ACC112 (cell line): ENCODE measurements around the gene INSYN2A.

ENCODE experiments used
- H2AFZ ChIP-seq: fragments of 200-600 bp; sonication (generic); one replicate; pipeline ENCODE4 v1.6.0; 2017; ENCODE audit warnings: antibody characterized with exemption, low read length; ENCODE audit not compliant: unreplicated experiment
- H3K27ac ChIP-seq: fragments of 200-600 bp; sonication (generic); 2 replicates; pipeline ENCODE4 v1.5.1; 2014; ENCODE audit warnings: low read depth, mild to moderate bottlenecking, antibody characterized with exemption, low read length, moderate library complexity
- H3K27me3 ChIP-seq: fragments of 200-600 bp; sonication (generic); 2 replicates; pipeline ENCODE4 v1.6.1; 2014; ENCODE audit warnings: mild to moderate bottlenecking, antibody characterized with exemption, low read length, moderate library complexity, mixed read lengths; ENCODE audit not compliant: insufficient read depth
- H3K36me3 ChIP-seq: fragments of 200-600 bp; sonication (generic); 2 replicates; pipeline ENCODE4 v1.6.1; 2016; ENCODE audit warnings: mild to moderate bottlenecking, antibody characterized with exemption, low read length, moderate library complexity, mixed read lengths; ENCODE audit not compliant: insufficient read depth
- H3K4me1 ChIP-seq: fragments of 200-600 bp; sonication (generic); one replicate; pipeline ENCODE4 v1.6.1; 2016; ENCODE audit warnings: low read length, mixed read lengths; ENCODE audit not compliant: insufficient read depth, unreplicated experiment, control insufficient read depth
- H3K4me3 ChIP-seq: fragments of 200-600 bp; sonication (generic); 2 replicates; pipeline ENCODE4 v1.5.1; 2014; ENCODE audit warnings: mild to moderate bottlenecking, low read depth, low read length
- H3K79me2 ChIP-seq: fragments of 200-600 bp; sonication (generic); one replicate; pipeline ENCODE4 v1.6.0; 2016; ENCODE audit warnings: low read length; ENCODE audit not compliant: control insufficient read depth, unreplicated experiment, insufficient read depth

INSYN2A gene

GRCh38 chr10:127195571-127196281 lies 665 bp downstream of the INSYN2A start:
- Histone ChIP-seq H3K36me3 (no peaks in the 10 kb centered on the region), H3K27ac (no peak overlapping the region), H3K4me3 (peak overlapping the region; percentile 85), H3K79me2 (no peaks in the 10 kb centered on the region), H2AFZ (peak overlapping the region; percentile 44), H3K4me1 (no peaks in the 10 kb centered on the region), H3K27me3 (peaks cover 5% of the 10 kb centered on the region; the same call in 1 of the 2 replicates)

- no peak overlapping the region for H2AFZ ChIP-seq
- H3K27ac ChIP-seq = no peak overlapping the region
- H3K79me2 ChIP-seq = no peaks in the 10 kb centered on the region
- no peaks in the 10 kb centered on the region for H3K4me1 ChIP-seq
- H3K36me3 ChIP-seq = no peaks in the 10 kb centered on the region
- peak overlapping the region; percentile 85 for H3K4me3 ChIP-seq
- peaks cover 5% of the 10 kb centered on the region; the same call in 1 of the 2 replicates for H3K27me3 ChIP-seq
Measured at GRCh38 chr10:127195041-127195506, 1.3 kb downstream of the INSYN2A start.

DNA sequence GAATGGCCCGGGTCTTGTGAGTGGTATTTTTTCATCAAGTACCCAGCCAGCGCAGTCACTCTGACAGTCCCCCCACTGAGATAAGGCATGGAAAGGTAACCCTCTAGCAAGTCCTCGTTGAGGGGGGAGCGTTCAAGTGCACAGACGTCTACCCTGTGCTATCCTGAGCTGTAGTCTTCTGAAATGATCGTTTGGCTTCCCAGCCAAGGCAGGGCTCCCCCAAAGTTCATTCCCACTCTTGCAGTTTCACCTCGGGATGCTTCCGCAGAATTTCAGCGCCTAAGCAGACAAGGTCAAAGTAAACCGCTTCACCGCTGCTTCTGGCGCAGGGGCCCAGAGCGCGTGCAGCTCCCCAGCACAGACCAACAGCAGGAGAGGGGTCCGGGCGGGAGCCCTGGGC lies 1.8 kb downstream of the INSYN2A start:
- Histone ChIP-seq H3K27ac (no peak overlapping the region), H3K4me1 (no peaks in the 10 kb centered on the region), H3K79me2 (no peaks in the 10 kb centered on the region), H3K36me3 (no peaks in the 10 kb centered on the region), H2AFZ (no peak overlapping the region), H3K27me3 (peaks cover 5% of the 10 kb centered on the region; the same call in 1 of the 2 replicates), H3K4me3 (no peak overlapping the region)

- Histone ChIP-seq H2AFZ (no peak overlapping the region), H3K27me3 (peaks cover 5% of the 10 kb centered on the region; the same call in 1 of the 2 replicates), H3K4me3 (no peak overlapping the region), H3K4me1 (no peaks in the 10 kb centered on the region), H3K79me2 (no peaks in the 10 kb centered on the region), H3K36me3 (no peaks in the 10 kb centered on the region), H3K27ac (no peak overlapping the region)
Measured at GRCh38 chr10:127194111-127194510, 2.3 kb downstream of the INSYN2A start.

DNA sequence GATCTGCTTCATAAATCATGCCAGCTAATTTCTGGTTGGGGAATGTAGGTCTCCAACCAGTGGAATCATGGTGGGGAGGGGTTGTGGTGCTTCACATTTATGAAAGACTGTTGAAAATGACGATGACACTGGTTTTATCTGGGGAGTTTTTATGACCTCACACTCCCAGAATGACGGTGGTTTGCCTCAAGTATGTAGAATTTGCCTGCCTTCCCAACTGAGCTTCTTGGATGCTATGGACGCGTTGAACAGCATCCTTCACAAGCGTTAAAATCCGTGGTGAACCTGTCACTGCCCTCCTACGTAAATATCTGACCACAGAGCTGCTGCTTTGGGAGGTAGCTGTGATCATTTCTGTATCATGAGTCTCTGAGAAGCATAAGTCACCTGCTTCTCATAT lies 3.3 kb downstream of the INSYN2A start:
- Histone ChIP-seq H3K27me3 (peaks cover 5% of the 10 kb centered on the region; the same call in 1 of the 2 replicates), H3K4me1 (no peaks in the 10 kb centered on the region), H3K4me3 (no peak overlapping the region), H3K36me3 (no peaks in the 10 kb centered on the region), H3K79me2 (no peaks in the 10 kb centered on the region), H3K27ac (no peak overlapping the region), H2AFZ (no peak overlapping the region)

DNA sequence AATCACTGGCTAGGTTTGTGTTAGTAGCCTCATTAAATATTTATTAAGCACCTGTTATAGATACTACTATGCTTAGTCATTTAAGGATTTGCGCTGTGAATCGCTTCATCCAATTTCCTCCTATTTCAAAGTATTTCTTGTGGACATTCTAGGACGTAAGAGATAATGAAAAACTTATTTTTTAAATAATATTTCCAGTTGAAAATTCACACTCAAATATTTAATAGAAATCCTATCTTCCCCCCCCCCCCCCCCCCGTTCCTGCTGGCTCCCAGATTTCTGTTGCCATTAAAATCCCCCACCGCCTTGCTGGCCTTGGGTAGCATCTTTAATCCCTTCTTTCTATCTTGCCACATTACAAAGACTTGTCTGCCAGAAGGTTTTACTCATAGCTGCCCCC lies 6.0 kb downstream of the INSYN2A start:
- no peak overlapping the region for H3K27ac ChIP-seq
- H3K4me3 ChIP-seq = no peak overlapping the region
- H3K79me2 ChIP-seq = no peaks in the 10 kb centered on the region
- no peaks in the 10 kb centered on the region for H3K4me1 ChIP-seq
- H3K27me3 ChIP-seq = peaks cover under 1% of the 10 kb centered on the region; the same call in 1 of the 2 replicates
- H3K36me3 ChIP-seq = no peaks in the 10 kb centered on the region
- H2AFZ ChIP-seq = no peak overlapping the region

DNA sequence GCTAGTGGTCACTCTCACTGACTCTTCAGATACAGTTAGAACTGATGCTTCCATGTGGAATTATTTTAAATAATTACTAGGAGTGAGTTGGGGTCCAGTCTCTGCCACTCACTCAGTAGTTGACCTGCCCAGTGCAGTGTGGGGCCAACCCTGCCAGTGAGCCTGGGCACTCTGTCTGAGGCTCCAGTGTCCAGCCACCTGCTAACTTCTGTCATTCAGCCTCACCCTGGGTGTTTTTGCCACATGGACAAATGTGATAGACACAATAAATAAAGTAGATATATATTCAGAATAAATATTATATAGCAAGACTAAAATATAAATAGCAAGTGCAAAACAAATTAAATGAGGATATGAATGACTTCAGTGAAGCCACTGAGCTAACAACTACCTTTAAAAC lies 7.2 kb downstream of the INSYN2A start:
- H3K27ac ChIP-seq = no peak overlapping the region
- no peak overlapping the region for H2AFZ ChIP-seq
- no peaks in the 10 kb centered on the region for H3K36me3 ChIP-seq
- H3K79me2 ChIP-seq = no peaks in the 10 kb centered on the region
- H3K4me1 ChIP-seq = no peaks in the 10 kb centered on the region
- H3K4me3 ChIP-seq = no peak overlapping the region
- no peaks in the 10 kb centered on the region for H3K27me3 ChIP-seq

GRCh38 chr10:127186813-127187212 lies 9.6 kb downstream of the INSYN2A start:
- no peak overlapping the region for H3K27ac ChIP-seq
- H3K27me3 ChIP-seq = no peaks in the 10 kb centered on the region
- no peak overlapping the region for H3K4me3 ChIP-seq
- no peak overlapping the region for H2AFZ ChIP-seq
- no peaks in the 10 kb centered on the region for H3K36me3 ChIP-seq
- no peaks in the 10 kb centered on the region for H3K79me2 ChIP-seq
- no peaks in the 10 kb centered on the region for H3K4me1 ChIP-seq

- Histone ChIP-seq H3K27ac (no peak overlapping the region), H3K27me3 (no peaks in the 10 kb centered on the region), H3K4me1 (no peaks in the 10 kb centered on the region), H3K4me3 (no peak overlapping the region), H3K79me2 (no peaks in the 10 kb centered on the region), H3K36me3 (no peaks in the 10 kb centered on the region), H2AFZ (no peak overlapping the region)
Measured at GRCh38 chr10:127184582-127184981, 11.8 kb downstream of the INSYN2A start.

DNA sequence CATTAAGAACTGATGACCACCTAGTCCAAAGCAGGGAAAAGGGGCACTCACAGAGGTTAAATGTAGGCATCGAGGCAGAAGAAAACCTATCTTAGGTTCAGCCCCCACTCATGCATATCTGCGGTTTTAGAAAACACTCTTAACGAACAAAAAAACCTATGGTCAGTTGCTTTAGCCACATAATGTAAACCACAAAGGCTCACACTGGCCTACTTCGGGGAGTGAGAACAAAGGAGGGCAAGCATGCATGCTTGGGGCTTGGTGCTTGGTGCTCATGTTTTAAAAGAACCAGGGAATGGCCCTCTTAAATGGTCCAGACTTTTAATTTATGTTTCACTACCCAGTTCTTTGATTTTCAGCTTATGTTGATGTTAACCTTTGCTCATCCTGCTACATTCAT lies 14.2 kb downstream of the INSYN2A start:
- Histone ChIP-seq H3K4me1 (no peaks in the 10 kb centered on the region), H3K4me3 (no peak overlapping the region), H3K27ac (no peak overlapping the region), H3K36me3 (no peaks in the 10 kb centered on the region), H3K79me2 (no peaks in the 10 kb centered on the region), H2AFZ (no peak overlapping the region), H3K27me3 (no peaks in the 10 kb centered on the region)

DNA sequence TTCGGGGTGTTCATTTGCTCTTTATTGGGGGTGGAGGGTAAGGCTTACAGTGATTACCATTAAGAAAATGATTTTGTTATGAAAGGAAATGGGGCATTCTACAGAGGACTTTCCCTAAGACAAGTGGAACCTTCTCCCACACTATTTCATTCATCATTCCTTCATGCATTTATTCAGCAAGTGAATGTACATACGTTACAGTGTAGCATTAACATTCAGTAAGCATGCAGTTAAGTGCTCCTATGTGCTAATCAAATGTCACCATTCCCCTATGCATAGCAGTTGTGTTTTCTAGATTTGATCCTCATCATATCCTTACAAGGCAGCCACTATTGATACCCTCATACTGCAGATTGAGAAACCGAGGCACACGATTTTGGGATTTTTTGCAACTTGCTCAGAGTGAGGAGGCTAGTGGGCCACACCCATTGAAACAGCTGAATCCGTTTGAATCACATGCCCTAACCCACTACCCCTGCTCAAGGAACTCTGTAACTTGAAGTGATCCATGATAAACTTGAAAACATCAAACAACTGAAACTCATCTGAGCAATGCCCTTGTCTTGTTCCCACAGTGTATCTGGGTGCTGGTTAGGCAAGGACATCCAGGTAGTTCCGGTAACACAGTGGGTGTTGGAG lies 16.7 kb downstream of the INSYN2A start:
- Histone ChIP-seq H3K27me3 (no peaks in the 10 kb centered on the region), H3K36me3 (no peaks in the 10 kb centered on the region), H2AFZ (no peak overlapping the region), H3K27ac (no peak overlapping the region), H3K4me3 (no peak overlapping the region), H3K79me2 (no peaks in the 10 kb centered on the region), H3K4me1 (no peaks in the 10 kb centered on the region)
